Psoas muscle (tissue), 8 donors: ENCODE data around the gene ZNF14. TPM values are rescaled to one million over a fixed set of nuclear protein-coding genes. Genes with fewer than 3 reads are reported as not detected.

Source experiments
- ATAC-seq, 4 donors: fragments of 200-7000 bp; cut with Tn5 transposase; one replicate each; pipeline ENCODE4 v1.9.1; 2020; ENCODE audit warnings: moderate library complexity in 3 of 4, mild to moderate bottlenecking in 2 of 4
- DNase-seq, 2 donors: peaks; one replicate each; pipeline ENCODE4 v3.0.0-alpha.2; 2020
- H3K27ac ChIP-seq: fragments of 200-600 bp; one replicate; pipeline ENCODE4 v1.8.0; 2022
- H3K27me3 ChIP-seq, 3 donors: fragments of 200-600 bp in 1 of 3; one replicate each; pipeline versions ENCODE4 v1.6.1 to v1.8.0; 2013 to 2022; ENCODE audit warnings: low read length in 2 of 3, mild to moderate bottlenecking in 2 of 3, moderate library complexity in 1 of 3; ENCODE audit not compliant: insufficient read depth in 3 of 3
- H3K36me3 ChIP-seq, 2 donors: fragments of 200-600 bp in 1 of 2; one replicate each; pipeline versions ENCODE4 v1.6.1 to v1.8.0; 2013 to 2022; ENCODE audit warnings: low read depth in 1 of 2, mild to moderate bottlenecking in 1 of 2, moderate library complexity in 1 of 2; ENCODE audit not compliant: insufficient read depth in 1 of 2
- H3K4me1 ChIP-seq: fragments of 200-600 bp; one replicate; pipeline ENCODE4 v1.8.0; 2022
- H3K4me3 ChIP-seq: fragments of 200-600 bp; one replicate; pipeline ENCODE4 v1.8.0; 2022; ENCODE audit warnings: mild to moderate bottlenecking
- H3K9me3 ChIP-seq: fragments of 200-600 bp; one replicate; pipeline ENCODE4 v1.8.0; 2022
- WGBS, 3 donors: extraction: QIAGEN DNeasy Blood & Tissue Kit; methylation state at CpG; one replicate each; pipeline versions ENCODE4 v1.1.6 to v1.1.7; 2013; 5-methylcytosine and 5-hydroxymethylcytosine counted together
- intact Hi-C, 2 donors: fragments of 100-400 bp; cut with DNase I; formaldehyde crosslinking; loops; one replicate each; pipeline versions ENCODE4 v1.11.0 to v1.14.2; 2022
- polyA plus RNA-seq, 3 donors: library from polyadenylated mRNA; stranded (reverse); fragments of 200-250 nt; gene quantifications; one replicate each; pipeline ENCODE4 v1.2.3, GENCODE V29; 2013
- total RNA-seq, 4 donors: library from RNA; stranded (reverse); fragmentation: NEBNext Ultra II Directional in 2 of 4; extraction: Animal tissue kit (Norgen Biotek cat#: 25700) in 2 of 4; gene quantifications; one replicate each; pipeline versions ENCODE4 v1.2.1 to v1.2.4, GENCODE V29; 2021 to 2023
- TF ChIP-seq, protein P1 (sequence below): fragments of 200-600 bp; IDR thresholded peaks from one replicate; pipeline ENCODE4 v1.8.0; 2022; ENCODE audit warnings: antibody characterized with exemption
- donor health status: healthy with polysubstance abuse.
- donor health status: DM: no; HTN: no; CAD: no; lungs with moderate emphysema.
- donor health status: Bipolar disorder and iron deficiency.
- donor health status: healthy.
- donor health status: DM: yes; HTN: yes; CAD: no.
- donor health status: DM: no; HTN: no; CAD: no.
- donor health status: DM: no; HTN: no; CAD: no.
- donor health status: DM: yes; HTN: yes; CAD: no.

Gene ZNF14
- total and polyA plus RNA-seq, 7 donors = 1.0 to 3.4 (median 1.9) TPM

DNA sequence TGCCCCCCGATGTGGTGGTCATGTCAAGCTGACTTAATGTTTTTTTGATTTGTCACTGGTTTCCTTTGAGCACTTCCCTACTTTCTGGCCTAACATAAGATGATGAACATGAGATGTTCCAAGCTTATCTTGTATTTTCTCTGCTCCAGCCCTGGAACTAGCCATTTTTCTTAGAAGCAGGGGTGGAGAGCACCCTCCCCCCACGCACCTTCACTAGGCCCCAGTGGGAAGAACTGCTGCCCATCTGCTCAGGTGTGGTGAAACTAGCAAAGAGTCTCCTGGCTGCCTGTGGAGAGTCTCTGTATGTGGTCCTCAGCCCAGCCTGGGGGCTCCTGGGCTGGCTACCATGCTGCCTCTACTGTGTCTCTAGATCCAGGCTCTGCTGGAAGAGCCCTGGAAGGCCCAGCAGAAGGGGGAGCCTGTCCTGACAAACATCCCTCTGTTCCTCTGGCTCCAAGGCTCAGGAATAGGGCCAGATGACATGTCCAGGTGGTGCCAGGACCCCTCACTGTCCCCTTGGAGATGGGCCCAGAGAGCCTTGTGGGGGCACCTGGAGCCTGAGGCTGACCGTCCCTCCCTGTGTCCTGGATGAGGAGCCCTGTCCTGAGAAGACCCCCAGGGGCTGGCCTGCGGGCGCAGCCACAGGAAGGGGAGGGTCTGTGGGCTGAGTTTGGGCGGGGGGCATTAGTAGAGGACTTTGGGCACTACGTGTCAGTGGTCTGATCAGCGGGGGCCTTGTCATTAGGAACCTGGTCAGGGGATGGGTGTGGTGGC is 4.8 kb upstream of the ZNF14 start:
- TF ChIP-seq, protein P1, sequence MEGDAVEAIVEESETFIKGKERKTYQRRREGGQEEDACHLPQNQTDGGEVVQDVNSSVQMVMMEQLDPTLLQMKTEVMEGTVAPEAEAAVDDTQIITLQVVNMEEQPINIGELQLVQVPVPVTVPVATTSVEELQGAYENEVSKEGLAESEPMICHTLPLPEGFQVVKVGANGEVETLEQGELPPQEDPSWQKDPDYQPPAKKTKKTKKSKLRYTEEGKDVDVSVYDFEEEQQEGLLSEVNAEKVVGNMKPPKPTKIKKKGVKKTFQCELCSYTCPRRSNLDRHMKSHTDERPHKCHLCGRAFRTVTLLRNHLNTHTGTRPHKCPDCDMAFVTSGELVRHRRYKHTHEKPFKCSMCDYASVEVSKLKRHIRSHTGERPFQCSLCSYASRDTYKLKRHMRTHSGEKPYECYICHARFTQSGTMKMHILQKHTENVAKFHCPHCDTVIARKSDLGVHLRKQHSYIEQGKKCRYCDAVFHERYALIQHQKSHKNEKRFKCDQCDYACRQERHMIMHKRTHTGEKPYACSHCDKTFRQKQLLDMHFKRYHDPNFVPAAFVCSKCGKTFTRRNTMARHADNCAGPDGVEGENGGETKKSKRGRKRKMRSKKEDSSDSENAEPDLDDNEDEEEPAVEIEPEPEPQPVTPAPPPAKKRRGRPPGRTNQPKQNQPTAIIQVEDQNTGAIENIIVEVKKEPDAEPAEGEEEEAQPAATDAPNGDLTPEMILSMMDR = no peak

DNA sequence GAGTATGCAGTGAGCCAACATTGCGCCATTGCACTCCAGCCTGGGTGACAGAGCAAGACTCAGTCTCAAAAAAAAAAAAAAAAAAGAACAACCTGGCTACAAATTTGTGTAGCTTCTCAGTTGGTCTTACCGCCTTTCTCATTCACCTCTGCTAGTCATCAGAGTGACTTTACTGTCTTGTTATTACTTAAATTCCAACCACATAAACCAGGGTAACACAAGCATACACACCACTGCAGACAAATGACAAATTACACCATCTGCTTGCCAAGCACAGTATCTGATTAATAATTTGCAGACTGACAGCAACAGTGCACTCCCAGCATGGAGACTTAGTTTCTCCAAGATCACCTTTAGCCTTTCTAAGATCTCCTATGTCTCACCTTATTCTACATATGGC is 11.0 kb downstream of the ZNF14 start:
- intact Hi-C loops = no loop called here
- DNase-seq (no peak), ATAC-seq (no peak)
- peaks cover 58% of the 10 kb centered on the region for H3K9me3 ChIP-seq
- H3K4me3 ChIP-seq = no peak overlapping the region
- H3K27me3 ChIP-seq = no peaks in the 10 kb centered on the region
- no peaks in the 10 kb centered on the region for H3K4me1 ChIP-seq
- WGBS, 3 donors = 98 to 100% (median 100%) methylated on average over 2 of the region's 2 CpGs
- TF ChIP-seq, protein P1 = no peak
- H3K36me3 ChIP-seq = peaks cover 0 to 4% of the 10 kb centered on the region in 2 donors
- H3K27ac ChIP-seq = no peak overlapping the region

More for the DNA sequence above, 4.8 kb upstream of the ZNF14 start:
- no peaks in the 10 kb centered on the region for H3K4me1 ChIP-seq
- no peaks in the 10 kb centered on the region for H3K9me3 ChIP-seq
- 77 to 81% (median 80%) methylated on average over 8 of the region's 8 CpGs for WGBS, 3 donors
- H3K4me3 ChIP-seq = no peak overlapping the region
- no peak for DNase-seq
- no peak overlapping the region for H3K27ac ChIP-seq
- no peak for ATAC-seq
- no peaks in the 10 kb centered on the region for H3K27me3 ChIP-seq
- intact Hi-C loops = no loop called here
- no peaks in the 10 kb centered on the region for H3K36me3 ChIP-seq

DNA sequence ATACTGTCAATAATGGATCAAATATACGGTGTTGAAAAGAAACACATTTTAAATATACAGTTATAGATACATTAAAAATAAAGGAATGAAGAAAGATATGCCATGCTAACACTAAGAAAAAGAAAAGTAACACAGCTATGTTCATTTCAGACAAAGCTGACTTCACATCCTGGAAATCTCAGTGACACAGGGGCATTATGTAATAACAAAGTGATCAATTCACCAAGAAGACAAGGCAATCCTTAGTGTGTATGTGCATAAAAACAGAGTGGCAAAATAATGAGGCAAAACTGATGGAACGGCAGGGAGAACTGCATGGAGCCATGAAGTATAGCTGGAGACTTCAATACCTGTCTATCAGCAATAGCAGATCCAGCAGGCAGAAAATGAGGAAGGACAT is 13.1 kb downstream of the ZNF14 start:
- ATAC-seq = no peak
- TF ChIP-seq, protein P1 = no peak
- no peak for DNase-seq
- Histone ChIP-seq H3K9me3 (peaks cover 79% of the 10 kb centered on the region), H3K4me3 (no peak overlapping the region), H3K36me3 (peaks cover 0 to 5% of the 10 kb centered on the region in 2 donors), H3K27me3 (no peaks in the 10 kb centered on the region), H3K27ac (no peak overlapping the region), H3K4me1 (no peaks in the 10 kb centered on the region)
- intact Hi-C loops = no loop called here
- 96 to 98% (median 97%) methylated on average over 2 of the region's 2 CpGs for WGBS, 3 donors

DNA sequence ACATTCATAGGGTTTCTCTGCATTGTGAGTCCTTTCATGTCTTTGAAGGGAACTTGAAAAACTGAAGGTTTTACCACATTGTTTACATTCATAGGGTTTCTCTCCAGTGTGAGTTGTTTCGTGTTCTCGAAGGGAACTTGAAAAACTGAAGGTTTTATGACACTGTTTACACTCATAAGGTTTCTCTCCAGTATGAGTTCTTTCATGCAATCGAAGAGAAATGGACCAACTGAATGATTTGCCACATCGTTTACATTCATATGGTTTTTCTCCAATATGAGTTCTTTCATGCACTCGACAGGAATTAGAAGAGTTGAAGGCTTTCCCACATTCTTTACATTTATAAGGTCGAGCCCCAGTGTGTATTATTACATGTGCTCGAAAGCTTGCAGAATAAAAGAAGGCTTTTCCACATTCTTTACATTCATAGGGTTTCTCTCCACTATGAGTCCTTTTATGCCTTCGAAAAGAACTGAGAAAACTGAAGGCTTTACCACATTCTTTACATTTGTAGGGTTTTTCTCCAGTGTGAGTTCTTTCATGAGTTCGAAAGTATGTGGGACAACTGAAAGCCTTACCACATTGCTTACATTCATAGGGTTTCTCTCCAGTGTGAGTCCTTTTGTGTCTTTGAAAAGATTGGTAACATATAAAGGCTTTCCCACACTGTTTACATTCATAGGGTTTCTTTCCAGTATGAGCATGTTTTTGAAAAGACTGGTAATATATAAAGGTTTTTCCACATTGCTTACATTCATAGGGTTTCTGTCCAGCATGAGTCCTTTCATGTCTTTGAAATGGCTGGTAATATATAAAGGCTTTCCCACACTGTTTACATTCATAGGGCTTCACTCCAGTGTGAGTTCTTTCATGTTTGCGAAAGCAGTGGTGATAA is 20.7 kb downstream of the ZNF14 start:
- TF ChIP-seq, protein P1 = no peak
- Histone ChIP-seq H3K27me3 (no peaks in the 10 kb centered on the region), H3K9me3 (peaks cover 100% of the 10 kb centered on the region), H3K27ac (no peak overlapping the region), H3K36me3 (peaks cover 35 to 36% of the 10 kb centered on the region in 2 donors), H3K4me1 (no peaks in the 10 kb centered on the region), H3K4me3 (no peak overlapping the region)
- DNase-seq (no peak), ATAC-seq (no peak)
- intact Hi-C loops = no loop called here
- WGBS, 3 donors = 98 to 99% (median 99%) methylated on average over 10 of the region's 10 CpGs
